HG03354 (cell line): ENCODE data around the gene KIF15.
A peak's percentile ranks its signal among the peaks of the same experiment; 100 is the strongest.
"Not testable (repeated sequence)": the region's sequence is repeated elsewhere in the genome, so short reads cannot be mapped to it uniquely, and the experiment has no call there.

Experiments used
- ATAC-seq: cut with Tn5 transposase; IDR thresholded peaks from one replicate; pipeline ENCODE4 v1.9.1; 2021; ENCODE audit warnings: mild to moderate bottlenecking; ENCODE audit not compliant: unreplicated experiment, poor library complexity, severe bottlenecking

KIF15 gene

GRCh38 chr3:44761424-44762169, at the start of gene KIF15, which contains the start of gene KIAA1143:
Gene KIF15, plus strand, starts transcription at chr3:44761794. Its CDS starts 72 bp downstream, at chr3:44761866.
Gene KIAA1143, minus strand, starts transcription at chr3:44761619. Its CDS starts 17 bp downstream, at chr3:44761602.
- peak; percentile 95 for ATAC-seq

GRCh38 chr3:44712455-44713075, 49.0 kb upstream of the KIF15 start, which contains the start of gene ZNF502:
Gene ZNF502, plus strand, starts transcription at chr3:44712660. Its CDS starts 7,602 bp downstream, at chr3:44720262.
- peak; percentile 67 for ATAC-seq

- ATAC-seq = no peak
Measured at GRCh38 chr3:44721231-44722102, 40.1 kb upstream of the KIF15 start.

DNA sequence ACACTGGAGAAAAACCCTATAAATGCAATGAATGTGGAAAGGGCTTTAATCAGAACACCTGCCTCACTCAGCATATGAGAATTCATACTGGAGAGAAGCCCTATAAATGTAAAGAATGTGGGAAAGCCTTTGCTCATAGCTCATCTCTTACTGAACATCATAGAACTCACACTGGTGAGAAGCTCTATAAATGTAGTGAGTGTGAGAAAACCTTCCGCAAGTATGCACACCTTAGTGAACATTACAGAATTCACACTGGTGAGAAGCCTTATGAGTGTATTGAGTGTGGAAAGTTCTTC, 39.5 kb upstream of the KIF15 start:
- no peak for ATAC-seq

- ATAC-seq = peak; percentile 94
Measured at GRCh38 chr3:44729384-44729910, 32.1 kb upstream of the KIF15 start, which contains the start of gene ZNF501. Gene ZNF501, plus strand, starts transcription at chr3:44729635. Its CDS starts 4,787 bp downstream, at chr3:44734422.

DNA sequence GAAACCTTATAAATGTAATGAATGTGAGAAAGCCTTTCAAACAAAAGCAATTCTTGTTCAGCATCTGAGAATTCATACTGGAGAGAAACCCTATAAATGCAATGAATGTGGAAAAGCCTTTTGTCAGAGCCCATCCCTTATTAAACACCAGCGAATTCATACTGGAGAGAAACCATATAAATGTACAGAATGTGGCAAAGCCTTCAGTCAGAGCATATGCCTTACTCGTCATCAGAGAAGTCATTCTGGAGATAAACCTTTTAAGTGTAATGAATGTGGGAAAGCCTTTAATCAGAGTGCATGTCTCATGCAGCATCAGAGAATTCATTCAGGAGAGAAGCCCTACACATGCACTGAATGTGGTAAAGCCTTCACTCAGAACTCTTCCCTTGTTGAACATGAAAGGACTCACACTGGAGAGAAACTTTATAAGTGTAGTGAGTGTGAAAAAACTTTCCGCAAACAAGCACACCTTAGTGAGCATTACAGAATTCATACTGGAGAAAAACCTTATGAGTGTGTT, 26.9 kb upstream of the KIF15 start:
- ATAC-seq = no peak

GRCh38 chr3:44761101-44761423, 532 bp upstream of the KIF15 start:
- no peak for ATAC-seq

DNA sequence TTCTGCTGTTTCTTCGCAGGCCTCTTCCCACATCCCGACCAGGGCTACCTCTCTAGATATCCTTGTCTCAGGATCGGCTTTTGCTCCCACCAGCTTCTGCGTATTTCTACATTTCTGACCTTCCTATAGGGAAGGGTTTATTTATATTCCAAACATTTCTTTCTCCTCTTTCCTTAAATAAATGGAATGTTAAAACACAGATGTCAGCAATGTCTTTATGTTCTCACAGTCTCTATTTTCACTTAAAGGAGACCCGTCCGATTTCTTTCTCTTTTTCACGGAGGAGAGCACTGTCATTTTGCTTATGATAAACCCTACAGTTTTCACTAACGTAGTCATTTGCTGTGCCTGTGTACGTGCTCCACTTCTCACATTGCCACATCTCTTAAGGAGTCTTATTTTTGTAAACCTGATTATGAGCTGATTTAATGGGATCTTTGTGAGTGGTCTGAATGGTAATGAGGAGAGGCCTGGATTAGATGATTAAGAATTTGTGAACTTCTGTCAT, 630 bp downstream of the KIF15 start:
- ATAC-seq = no peak

GRCh38 chr3:44762690-44763089, 1.1 kb downstream of the KIF15 start:
- ATAC-seq = no peak

DNA sequence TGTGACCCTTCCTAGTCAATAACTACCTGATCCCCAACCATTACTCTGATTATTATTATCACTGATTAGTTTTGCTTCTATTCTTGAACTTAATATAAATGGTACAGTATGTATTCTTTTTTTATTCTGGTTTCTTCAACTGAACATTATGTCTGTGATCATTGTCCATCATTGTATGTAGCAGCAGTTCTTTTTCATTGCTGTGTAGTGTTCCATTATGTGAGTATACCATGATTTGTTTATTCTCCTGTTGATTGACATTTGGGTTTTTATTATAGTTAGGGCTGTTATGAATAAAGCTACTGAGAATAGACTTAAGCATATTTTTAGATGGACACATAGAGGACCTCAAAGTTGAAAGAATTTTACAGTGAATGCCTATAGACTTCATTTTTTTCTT, 2.7 kb downstream of the KIF15 start:
- no peak for ATAC-seq

GRCh38 chr3:44771424-44772098, 10.0 kb downstream of the KIF15 start:
- ATAC-seq = no peak

GRCh38 chr3:44772099-44772442, 10.5 kb downstream of the KIF15 start:
- no peak for ATAC-seq

- no peak for ATAC-seq
Measured at GRCh38 chr3:44782891-44783290, 21.3 kb downstream of the KIF15 start.

GRCh38 chr3:44795197-44795596, 33.6 kb downstream of the KIF15 start:
- ATAC-seq = no peak

DNA sequence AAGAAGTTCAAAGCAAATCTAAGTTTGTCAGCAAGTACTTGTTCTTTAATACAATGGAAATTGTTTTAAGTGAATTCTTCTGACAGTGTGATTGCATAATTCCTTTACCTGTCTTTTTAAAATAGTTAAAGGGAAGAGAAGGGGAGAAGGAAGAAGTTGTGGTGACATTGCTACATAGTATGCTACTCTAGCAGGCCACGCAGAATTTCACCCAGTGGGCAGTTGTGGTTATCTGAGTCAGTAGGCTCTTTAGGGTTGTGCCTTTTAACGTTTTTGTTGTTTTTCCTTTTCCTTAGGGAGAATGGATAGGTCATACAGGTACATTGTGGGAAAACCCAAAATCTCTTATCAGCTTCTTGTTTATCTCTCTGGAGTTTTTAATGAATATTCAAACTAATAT, 40.4 kb downstream of the KIF15 start:
- no peak for ATAC-seq

DNA sequence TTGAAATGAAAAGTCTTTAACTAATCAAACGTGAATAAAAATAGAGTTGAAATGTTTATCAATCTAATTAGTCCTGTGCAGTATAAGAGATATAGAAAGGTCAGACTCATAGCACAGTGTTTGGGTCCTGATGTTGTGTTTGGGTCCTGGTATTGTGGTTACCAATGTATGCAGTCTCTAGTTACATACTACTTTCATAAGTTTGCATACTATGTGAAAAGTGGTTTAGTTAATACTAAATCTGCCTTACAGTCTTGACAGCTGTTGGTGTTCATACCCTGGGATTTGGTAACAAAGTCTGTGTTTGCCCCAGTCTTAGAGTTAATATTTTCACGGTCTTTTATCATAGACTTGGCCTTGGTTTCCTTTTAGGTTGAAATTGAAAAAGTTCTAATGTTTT, 41.7 kb downstream of the KIF15 start:
- peak; percentile 98 for ATAC-seq

DNA sequence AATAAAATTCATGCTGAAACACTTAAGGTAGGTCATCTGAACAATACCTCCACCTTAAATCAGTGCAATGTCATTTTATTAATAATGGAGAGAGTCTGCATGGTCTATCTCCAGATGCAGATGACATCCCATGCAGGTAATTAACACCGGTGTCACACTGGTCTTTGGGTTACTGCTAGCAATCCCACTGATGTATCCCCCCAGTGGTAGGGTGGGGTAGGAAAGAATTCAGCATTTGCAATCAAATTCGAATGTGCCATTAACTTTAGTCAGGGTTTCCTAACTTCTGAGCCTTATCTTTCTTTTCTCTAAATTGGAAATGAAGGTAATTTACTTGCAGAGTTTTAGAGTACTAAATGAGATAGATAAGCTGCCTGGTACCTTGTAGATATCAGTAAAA, 44.4 kb downstream of the KIF15 start:
- ATAC-seq = no peak

DNA sequence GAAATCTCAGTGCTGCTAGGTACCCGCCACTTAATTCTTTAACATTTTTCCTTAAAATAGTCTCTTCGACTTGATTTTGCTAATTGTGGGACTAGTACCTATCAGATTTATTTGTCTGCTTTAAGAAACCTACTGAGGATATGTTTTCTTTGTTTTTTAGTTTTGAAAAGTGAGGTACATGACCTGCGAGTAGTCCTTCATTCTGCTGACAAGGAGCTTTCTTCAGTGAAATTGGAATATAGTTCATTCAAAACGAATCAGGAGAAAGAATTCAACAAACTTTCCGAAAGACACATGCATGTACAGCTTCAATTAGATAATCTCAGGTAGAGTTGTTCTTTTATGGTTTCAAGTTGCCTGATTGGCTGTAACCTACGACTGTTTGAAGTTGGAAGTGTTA, 53.2 kb downstream of the KIF15 start:
- no peak for ATAC-seq

DNA sequence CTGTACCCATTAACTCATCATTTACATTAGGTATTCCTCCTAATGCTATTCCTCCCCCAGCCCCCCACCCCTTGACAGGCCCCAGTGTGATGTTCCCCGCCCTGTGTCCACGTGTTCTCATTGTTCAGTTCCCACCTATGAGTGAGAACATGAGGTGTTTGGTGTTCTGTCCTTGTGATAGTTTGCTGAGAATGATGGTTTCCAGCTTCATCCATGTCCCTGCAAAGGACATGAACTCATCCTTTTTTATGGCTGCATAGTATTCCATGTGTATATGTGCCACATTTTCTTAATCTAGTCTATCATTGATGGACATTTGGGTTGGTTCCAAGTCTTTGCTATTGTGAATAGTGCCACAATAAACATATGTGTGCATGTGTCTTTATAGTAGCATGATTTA, 54.7 kb downstream of the KIF15 start:
- ATAC-seq = not testable (repeated sequence)
